Measurements from ENCODE around the gene SIM1.
A peak's percentile ranks its signal among the peaks of the same experiment; 100 is the strongest.

Gene SIM1

GRCh38 chr6:100455230-100456124 is 9.2 kb downstream of the SIM1 start:
- no peak for DNase-seq

GRCh38 chr6:100454551-100455229 is 10.0 kb downstream of the SIM1 start:
- DNase-seq: no peak

GRCh38 chr6:100453701-100454521 is 10.8 kb downstream of the SIM1 start:
- DNase-seq: no peak

- DNase-seq: no peak
Observed at GRCh38 chr6:100452998-100453397, 11.7 kb downstream of the SIM1 start.

- DNase-seq: no peak
Observed at GRCh38 chr6:100451577-100451976, 13.1 kb downstream of the SIM1 start.

- no peak for DNase-seq
Observed at GRCh38 chr6:100449239-100449691, 15.5 kb downstream of the SIM1 start.

- DNase-seq: no peak
Observed at GRCh38 chr6:100447900-100448748, 16.6 kb downstream of the SIM1 start.

GRCh38 chr6:100447081-100447899 is 17.4 kb downstream of the SIM1 start:
- no peak for DNase-seq

GRCh38 chr6:100446115-100447080 is 18.3 kb downstream of the SIM1 start:
- DNase-seq: no peak

GRCh38 chr6:100445512-100445911 is 19.2 kb downstream of the SIM1 start:
- no peak for DNase-seq

GRCh38 chr6:100440935-100441334 is 23.8 kb downstream of the SIM1 start:
- DNase-seq: no peak

- peak; percentile 34 for DNase-seq
Observed at GRCh38 chr6:100435299-100435698, 29.4 kb downstream of the SIM1 start.

GRCh38 chr6:100433726-100434435 is 30.8 kb downstream of the SIM1 start:
- DNase-seq: peak; percentile 29

- DNase-seq: no peak
Observed at GRCh38 chr6:100432136-100432535, 32.6 kb downstream of the SIM1 start.

GRCh38 chr6:100430962-100431361 is 33.8 kb downstream of the SIM1 start:
- DNase-seq: no peak

- no peak for DNase-seq
Observed at GRCh38 chr6:100427452-100427851, 37.3 kb downstream of the SIM1 start.

GRCh38 chr6:100426744-100427338 is 37.9 kb downstream of the SIM1 start:
- no peak for DNase-seq

GRCh38 chr6:100426241-100426640 is 38.5 kb downstream of the SIM1 start:
- peak; percentile 40 for DNase-seq

GRCh38 chr6:100420711-100421110 is 44.0 kb downstream of the SIM1 start:
- DNase-seq: no peak

All from kidney glomerular epithelial cell (primary cell).